H7 (cell line): Measurements from ENCODE around the gene TMIGD3. TPM values are rescaled to one million over a fixed set of nuclear protein-coding genes. Genes with fewer than 3 reads are reported as not detected.

ENCODE experiments used
- DNase-seq: peaks from one replicate; pipeline ENCODE4 v3.0.0; 2012
- H3K27me3 ChIP-seq: 2 replicates; pipeline ENCODE4 v1.6.0; 2011; ENCODE audit warnings: mild to moderate bottlenecking, low read length; ENCODE audit not compliant: control insufficient read depth, insufficient read depth
- H3K36me3 ChIP-seq: replicated peaks from 2 replicates; pipeline ENCODE4 v1.5.1; 2011; ENCODE audit warnings: low read length; ENCODE audit not compliant: control insufficient read depth, insufficient read depth
- H3K4me3 ChIP-seq: 2 replicates; pipeline ENCODE4 v1.5.1; 2011; ENCODE audit warnings: low read depth, mild to moderate bottlenecking, control low read depth, low read length, moderate library complexity; ENCODE audit not compliant: insufficient read depth
- total RNA-seq: library from RNA; depleted of rRNA; stranded (reverse); fragments of >200 nt; shearing (Covaris generic); gene quantifications from 2 replicates; pipeline ENCODE4 v1.2.3, GENCODE V29; 2014

Gene TMIGD3
- total RNA-seq, 1 experiment from 2014 or later: 0.17 TPM

DNA sequence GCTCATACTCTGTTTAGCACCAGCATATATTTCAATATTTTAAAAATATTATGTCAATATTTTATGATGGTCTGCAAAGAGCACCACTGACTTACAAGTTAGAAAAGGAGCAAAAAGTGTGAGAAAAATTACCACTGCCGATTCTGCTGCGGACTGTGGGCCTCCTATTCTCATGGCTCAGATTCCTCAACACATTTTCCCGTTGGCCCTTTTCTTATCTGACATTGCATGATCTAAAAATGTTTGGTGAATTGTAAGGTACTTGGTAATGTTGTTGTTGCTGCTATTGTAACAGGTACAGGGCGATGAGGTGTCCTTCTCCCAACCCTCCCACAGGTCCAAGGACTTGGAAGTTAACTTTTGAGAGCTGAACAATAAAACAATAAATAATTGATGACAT is 28.9 kb downstream of the TMIGD3 start:
- DNase-seq: no peak
- Histone ChIP-seq H3K4me3 (no peak overlapping the region), H3K27me3 (no peaks in the 10 kb centered on the region), H3K36me3 (no peaks in the 10 kb centered on the region)

DNA sequence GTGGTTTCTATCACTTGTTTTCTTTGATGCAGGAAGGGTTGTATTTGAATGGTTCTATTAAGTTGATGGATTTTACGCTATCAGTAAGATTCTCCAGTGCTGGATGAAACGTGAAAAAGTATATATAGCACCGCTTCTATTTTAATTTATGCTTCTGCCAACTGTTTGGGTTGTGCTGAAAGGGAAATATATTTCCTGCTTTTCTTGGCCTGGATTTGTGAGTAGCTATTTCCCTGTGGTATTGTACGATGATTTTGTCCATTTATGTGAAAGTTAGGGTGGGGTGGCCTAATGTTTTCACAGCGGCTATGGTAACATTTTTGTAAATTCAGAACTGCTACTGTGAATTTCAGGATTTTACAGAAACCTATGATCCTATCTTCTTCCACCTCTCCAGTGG is 29.3 kb downstream of the TMIGD3 start:
- Histone ChIP-seq H3K4me3 (no peak overlapping the region), H3K36me3 (no peaks in the 10 kb centered on the region), H3K27me3 (no peaks in the 10 kb centered on the region)
- DNase-seq: no peak

- Histone ChIP-seq H3K4me3 (no peak overlapping the region), H3K36me3 (no peaks in the 10 kb centered on the region), H3K27me3 (no peaks in the 10 kb centered on the region)
- no peak for DNase-seq
These were observed 31.9 kb downstream of the TMIGD3 start for GRCh38 chr1:111471538-111471937.

DNA sequence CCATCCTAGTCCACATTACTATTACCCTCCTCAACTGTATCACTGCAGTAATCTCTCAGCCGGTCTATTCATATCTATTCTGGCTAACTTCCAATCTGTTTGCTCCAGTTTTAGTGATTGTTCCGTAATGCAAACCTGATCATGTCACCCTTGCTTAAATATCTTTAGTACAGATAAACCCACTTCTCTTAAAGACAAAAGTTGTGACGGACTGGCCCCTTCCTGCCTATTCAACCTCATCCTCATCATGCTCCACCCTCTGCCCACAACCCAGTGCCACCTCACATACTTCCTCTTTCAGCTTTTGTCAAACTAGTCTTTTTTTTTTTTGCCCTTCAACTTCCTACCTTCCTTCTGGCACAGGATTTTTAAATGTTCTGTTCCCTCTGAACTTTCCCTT is 32.4 kb downstream of the TMIGD3 start:
- no peak for DNase-seq
- Histone ChIP-seq H3K36me3 (no peaks in the 10 kb centered on the region), H3K27me3 (no peaks in the 10 kb centered on the region), H3K4me3 (no peak overlapping the region)

DNA sequence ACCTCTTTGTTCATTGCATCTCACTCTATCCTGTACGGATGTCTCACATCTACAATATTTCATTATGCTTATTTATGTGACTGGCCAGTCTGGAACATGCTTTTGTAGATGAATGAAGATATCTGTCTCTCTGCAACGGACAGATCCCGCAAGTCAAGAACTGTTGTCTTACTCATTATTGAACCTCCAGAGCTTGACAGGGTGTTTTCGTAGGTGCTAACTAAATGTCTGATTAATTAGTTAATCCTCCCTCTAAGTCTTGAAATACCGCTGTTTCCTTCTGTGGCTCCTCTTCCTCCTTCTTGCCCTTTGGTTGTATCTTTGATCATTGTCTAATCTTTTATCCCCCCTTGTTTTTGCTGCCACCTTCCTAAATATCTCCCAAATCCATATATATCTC is 32.8 kb downstream of the TMIGD3 start:
- H3K27me3 ChIP-seq: no peaks in the 10 kb centered on the region
- no peak overlapping the region for H3K4me3 ChIP-seq
- H3K36me3 ChIP-seq: no peaks in the 10 kb centered on the region
- DNase-seq: no peak

DNA sequence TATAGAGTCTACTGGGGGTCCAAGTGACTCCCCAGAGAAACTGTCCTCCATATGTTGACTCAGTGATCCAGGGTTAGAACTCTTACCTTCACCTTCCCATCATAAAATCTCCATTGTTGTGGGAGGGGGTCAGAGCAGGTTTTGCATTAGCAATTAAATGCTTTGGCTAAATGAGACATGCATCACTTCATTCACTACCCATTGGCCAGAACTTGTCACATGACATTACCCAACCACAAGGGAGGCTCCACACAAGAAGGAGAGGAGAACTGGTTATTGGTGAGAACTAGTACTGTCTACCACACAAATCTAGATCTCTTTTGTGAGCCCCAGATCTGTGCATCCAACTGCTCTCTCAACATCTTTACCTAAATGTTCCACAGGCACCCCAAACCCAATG is 33.9 kb downstream of the TMIGD3 start:
- no peaks in the 10 kb centered on the region for H3K27me3 ChIP-seq
- no peak for DNase-seq
- no peaks in the 10 kb centered on the region for H3K36me3 ChIP-seq
- H3K4me3 ChIP-seq: no peak overlapping the region

DNA sequence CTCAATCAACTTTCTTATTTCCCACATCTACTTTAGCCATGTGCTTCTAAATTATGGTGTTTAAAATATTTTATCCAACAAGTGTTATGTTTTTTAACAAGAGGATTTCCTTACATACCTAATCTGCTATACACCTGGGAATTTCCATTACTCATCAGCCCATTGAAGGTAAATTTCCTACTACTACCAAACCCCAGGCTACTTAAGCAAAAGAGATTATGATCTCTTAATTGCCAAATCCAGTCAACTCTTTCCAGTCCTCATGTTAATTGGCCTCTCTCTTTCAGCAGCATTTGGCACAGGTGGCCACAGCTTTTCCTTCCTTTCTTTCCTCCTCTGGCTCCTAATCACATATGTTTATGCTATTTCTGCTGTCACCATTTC is 34.7 kb downstream of the TMIGD3 start:
- Histone ChIP-seq H3K36me3 (no peaks in the 10 kb centered on the region), H3K4me3 (no peak overlapping the region), H3K27me3 (no peaks in the 10 kb centered on the region)
- no peak for DNase-seq

GRCh38 chr1:111467865-111468716 is 35.3 kb downstream of the TMIGD3 start:
- no peaks in the 10 kb centered on the region for H3K27me3 ChIP-seq
- no peak overlapping the region for H3K4me3 ChIP-seq
- no peak for DNase-seq
- H3K36me3 ChIP-seq: no peaks in the 10 kb centered on the region

DNA sequence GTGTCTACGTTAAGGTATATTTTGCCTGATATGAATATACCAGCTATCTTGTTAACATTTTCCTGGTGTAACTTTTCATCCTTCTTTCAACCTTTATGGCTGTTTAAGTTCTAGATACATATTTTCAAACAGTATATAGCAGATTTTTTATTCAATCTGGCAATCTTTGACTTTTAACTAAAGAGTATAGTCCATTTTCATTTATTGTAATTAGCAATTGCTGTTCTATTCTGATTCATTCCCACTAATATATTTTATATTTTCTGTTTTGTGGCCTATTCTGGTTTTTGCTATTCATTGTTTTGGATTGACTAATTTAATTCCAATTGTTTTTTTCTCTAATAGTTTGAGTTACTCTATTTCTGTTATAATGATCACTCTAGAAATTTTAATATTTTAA is 37.0 kb downstream of the TMIGD3 start:
- H3K27me3 ChIP-seq: no peaks in the 10 kb centered on the region
- H3K4me3 ChIP-seq: no peak overlapping the region
- H3K36me3 ChIP-seq: no peaks in the 10 kb centered on the region
- DNase-seq: no peak

- H3K36me3 ChIP-seq: peaks cover under 1% of the 10 kb centered on the region; the same call in 1 of the 2 replicates
- no peak for DNase-seq
- no peak overlapping the region for H3K4me3 ChIP-seq
- H3K27me3 ChIP-seq: no peaks in the 10 kb centered on the region
These were observed 37.7 kb downstream of the TMIGD3 start for GRCh38 chr1:111465754-111466153.

DNA sequence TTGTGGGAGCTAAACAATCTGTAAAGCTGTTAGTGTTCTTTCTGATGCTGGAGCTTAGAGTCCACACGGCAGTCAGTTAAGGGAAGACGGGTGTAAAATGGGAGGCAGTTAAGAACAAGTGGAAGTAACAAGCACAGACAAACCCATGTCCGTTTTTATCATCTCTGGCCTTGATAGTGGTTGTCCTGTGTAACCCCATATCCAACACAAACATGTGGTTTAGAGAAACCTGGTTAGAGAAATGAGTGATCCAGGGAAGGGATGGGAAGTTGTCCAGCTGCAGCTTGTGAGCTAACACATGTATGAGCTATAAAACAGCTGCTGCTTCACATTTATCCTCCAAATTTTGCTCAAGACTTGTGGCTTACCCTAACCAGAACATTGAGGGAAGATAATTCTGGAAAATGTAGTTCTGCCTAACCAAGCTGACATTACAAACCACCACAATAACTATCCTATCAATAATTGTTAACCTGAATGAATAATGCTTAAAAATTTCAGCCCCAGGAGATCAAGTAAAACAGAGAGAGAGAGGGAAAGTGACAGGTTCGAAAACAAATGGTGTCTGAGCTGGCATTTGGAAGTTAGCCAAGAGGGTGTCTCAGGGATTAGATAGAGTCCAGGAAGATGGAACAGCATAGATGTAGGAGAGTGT is 40.3 kb downstream of the TMIGD3 start:
- no peak for DNase-seq
- Histone ChIP-seq H3K4me3 (no peak overlapping the region), H3K27me3 (no peaks in the 10 kb centered on the region), H3K36me3 (peaks cover 9% of the 10 kb centered on the region; the same call in 1 of the 2 replicates)

DNA sequence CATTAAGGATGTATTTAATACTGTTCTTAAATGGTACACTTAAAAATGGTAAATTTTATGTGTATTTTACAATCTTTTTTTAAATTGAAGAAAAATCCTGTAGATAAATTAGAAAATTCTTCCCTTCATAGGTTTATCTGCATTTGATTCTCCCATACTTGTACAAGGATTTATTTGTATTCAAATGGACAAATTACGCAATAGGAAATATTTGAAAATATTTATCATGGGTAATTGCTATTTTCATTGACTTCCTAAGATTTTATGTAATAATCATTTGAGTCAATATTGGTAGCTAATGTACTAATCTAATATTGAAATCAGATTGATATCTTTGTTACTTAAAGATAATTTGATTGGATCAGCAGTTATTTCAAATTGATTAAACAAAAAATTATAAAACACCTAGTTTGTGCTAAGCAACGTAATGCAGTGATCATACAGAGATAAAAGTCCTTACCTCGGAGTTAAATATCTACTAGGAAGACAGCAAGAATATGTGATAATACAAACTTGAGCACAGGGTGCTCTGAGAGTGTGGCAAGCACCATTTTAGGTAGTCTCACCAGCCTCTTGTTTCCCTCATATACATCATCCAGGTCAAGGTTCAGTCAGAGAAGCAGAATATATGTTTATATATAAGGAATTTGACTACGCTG is 40.9 kb downstream of the TMIGD3 start:
- H3K36me3 ChIP-seq: peaks cover 11% of the 10 kb centered on the region; the same call in 1 of the 2 replicates
- H3K4me3 ChIP-seq: no peak overlapping the region
- no peaks in the 10 kb centered on the region for H3K27me3 ChIP-seq
- no peak for DNase-seq

- DNase-seq: no peak
These were observed 41.7 kb downstream of the TMIGD3 start for GRCh38 chr1:111461765-111462164.

DNA sequence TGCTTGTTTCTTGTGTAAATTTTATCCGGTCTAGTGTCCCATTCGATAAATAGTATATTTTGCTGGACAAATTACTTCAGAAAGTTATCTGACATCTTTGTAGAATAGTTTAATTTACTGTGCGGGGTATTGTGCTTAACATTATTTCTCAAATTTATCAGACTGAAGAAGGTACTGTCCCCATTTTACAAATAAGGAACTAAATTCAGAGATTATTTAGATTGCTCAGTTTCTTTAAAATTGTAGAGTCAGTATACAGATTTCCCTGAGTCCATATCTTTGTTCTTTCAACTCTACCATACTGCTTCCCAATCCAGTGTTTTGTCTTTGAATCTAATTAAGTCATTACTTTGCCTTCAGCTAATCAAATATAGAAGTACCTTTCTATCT is 47.8 kb downstream of the TMIGD3 start:
- no peak for DNase-seq
- peaks cover 18% of the 10 kb centered on the region for H3K36me3 ChIP-seq
- no peaks in the 10 kb centered on the region for H3K27me3 ChIP-seq
- H3K4me3 ChIP-seq: no peak overlapping the region

More at GRCh38 chr1:111461765-111462164, 41.7 kb downstream of the TMIGD3 start:
- peaks cover 15% of the 10 kb centered on the region for H3K36me3 ChIP-seq
- no peak overlapping the region for H3K4me3 ChIP-seq
- H3K27me3 ChIP-seq: no peaks in the 10 kb centered on the region
